GM12878 (cell line): Measurements from ENCODE around the gene GRIK2. TPM values are rescaled to one million over a fixed set of nuclear protein-coding genes. Genes with fewer than 3 reads are reported as not detected.

Experiments used
- ATAC-seq: fragments of 200-7000 bp; cut with Tn5 transposase; 3 replicates; pipeline ENCODE4 v1.9.1; 2020; ENCODE audit warnings: mild to moderate bottlenecking, moderate library complexity
- BruUV-seq: library from RNA; stranded (reverse); fragments of 400-500 nt; replicated peaks from 2 replicates; lab custom pipeline; 2021; lab: Mats Ljungman, UMichigan
- CTCF ChIA-PET: fragments of 300-600 bp; sonication (Branson Sonifier 250); formaldehyde crosslinking; extraction: SDS; loops from one replicate; lab custom pipeline; 2021; ENCODE audit warnings: inconsistent platforms; lab: Yijun Ruan, JAX
- POLR2A ChIA-PET: fragments of 350-600 bp; formaldehyde crosslinking; extraction: SDS; loops from one replicate; lab custom pipeline; 2021; ENCODE audit warnings: inconsistent platforms; lab: Charles Lee
- RAD21 ChIA-PET: fragments of 300-600 bp; sonication (Branson Sonifier 250); formaldehyde crosslinking; loops from one replicate; lab custom pipeline; 2023; ENCODE audit warnings: antibody characterized with exemption; ENCODE audit not compliant: unreplicated experiment; lab: Charles Lee
- SMC1A ChIA-PET: fragments of 300-600 bp; sonication (Branson Sonifier 250); formaldehyde crosslinking; loops from one replicate; lab custom pipeline; 2023; ENCODE audit not compliant: unreplicated experiment, uncharacterized antibody; lab: Charles Lee
- DNase-seq: peaks from one replicate; pipeline ENCODE4 v3.0.0-alpha.2; 2011; ENCODE audit warnings: low read depth, low spot score
- FAIRE-seq: peaks from 3 replicates; lab custom pipeline; 2011; peaks lifted over from hg19 to GRCh38; lab: Jason Lieb, UNC
- H2AFZ ChIP-seq: 2 replicates; pipeline ENCODE4 v1.6.0; 2011; ENCODE audit warnings: low read depth, low read length, control low read depth; ENCODE audit not compliant: control insufficient read depth
- H3K27ac ChIP-seq: 2 replicates; pipeline ENCODE4 v1.5.1; 2011; ENCODE audit warnings: control low read depth; ENCODE audit not compliant: control insufficient read depth, insufficient read depth
- H3K27me3 ChIP-seq, 2 experiments: replicated peaks in 1 of 2; 2 replicates each; pipeline versions ENCODE4 v1.6.0 to v1.6.1; 2011; ENCODE audit warnings: low read length in 1 of 2; ENCODE audit not compliant: control insufficient read depth in 2 of 2, insufficient read depth in 2 of 2
- H3K36me3 ChIP-seq, 2 experiments: 2 replicates each; pipeline ENCODE4 v1.5.1; 2011; ENCODE audit warnings: low read length in 1 of 2; ENCODE audit not compliant: control insufficient read depth in 2 of 2, insufficient read depth in 2 of 2
- H3K4me1 ChIP-seq: 2 replicates; pipeline ENCODE4 v1.6.1; 2011; ENCODE audit warnings: mild to moderate bottlenecking, low read length, moderate library complexity, mixed read lengths; ENCODE audit not compliant: control insufficient read depth, insufficient read depth
- H3K4me2 ChIP-seq: 2 replicates; pipeline ENCODE4 v1.6.0; 2011; ENCODE audit warnings: control low read depth; ENCODE audit not compliant: control insufficient read depth, insufficient read depth
- H3K4me3 ChIP-seq: fragments of 200-600 bp; sonication (generic); 2 replicates; pipeline ENCODE4 v1.5.1; 2016
- H3K79me2 ChIP-seq: 2 replicates; pipeline ENCODE4 v1.6.0; 2011; ENCODE audit warnings: low read length; ENCODE audit not compliant: control insufficient read depth, insufficient read depth
- H3K9ac ChIP-seq: 2 replicates; pipeline ENCODE4 v1.8.0; 2011; ENCODE audit warnings: low read length, control low read depth, mixed read lengths; ENCODE audit not compliant: control insufficient read depth, insufficient read depth
- H3K9me3 ChIP-seq: replicated peaks from 3 replicates; pipeline ENCODE4 v1.5.1; 2011; ENCODE audit warnings: mild to moderate bottlenecking, low read length; ENCODE audit not compliant: control insufficient read depth, insufficient read depth
- H4K20me1 ChIP-seq: 2 replicates; pipeline ENCODE4 v1.6.0; 2011; ENCODE audit not compliant: control insufficient read depth, insufficient read depth
- ASH2L ChIP-seq: fragments of 300-600, 200-600 bp; sonication (generic); IDR thresholded peaks from 2 replicates; pipeline ENCODE4 v1.6.1; 2017; ENCODE audit warnings: low read depth, mild to moderate bottlenecking, borderline replicate concordance
- CHD1 ChIP-seq: IDR thresholded peaks from 2 replicates; pipeline ENCODE4 v1.6.1; 2012; ENCODE audit warnings: low read depth, low read length, improper control_type of control experiment
- CHD2 ChIP-seq: IDR thresholded peaks from 2 replicates; pipeline ENCODE4 v1.6.1; 2011; ENCODE audit warnings: low read depth, low read length, improper control_type of control experiment, borderline replicate concordance
- CREB1 ChIP-seq: IDR thresholded peaks from 2 replicates; pipeline ENCODE4 v1.6.1; 2012; ENCODE audit warnings: low read depth, mild to moderate bottlenecking, inconsistent platforms
- KDM1A ChIP-seq: fragments of 200-600 bp; sonication (generic); IDR thresholded peaks from 2 replicates; pipeline ENCODE4 v1.6.1; 2016; ENCODE audit warnings: borderline replicate concordance
- MEF2B ChIP-seq: fragments of 450-650 bp; IDR thresholded peaks from 2 replicates; pipeline ENCODE4 v1.6.1; 2018; ENCODE audit warnings: mild to moderate bottlenecking, moderate library complexity; ENCODE audit not compliant: partially characterized antibody, poor library complexity, severe bottlenecking
- NFIC ChIP-seq: IDR thresholded peaks from 2 replicates; pipeline ENCODE4 v1.6.1; 2012; ENCODE audit warnings: low read depth, mild to moderate bottlenecking, inconsistent platforms, low read length, moderate library complexity
- NFYB ChIP-seq: IDR thresholded peaks from 2 replicates; pipeline ENCODE4 v1.6.1; 2011; ENCODE audit warnings: low read depth, mild to moderate bottlenecking, low read length, improper control_type of control experiment, moderate library complexity; ENCODE audit not compliant: insufficient read depth
- ZBED1 ChIP-seq: IDR thresholded peaks from 2 replicates; pipeline ENCODE4 v1.6.1; 2016; ENCODE audit warnings: borderline replicate concordance
- ZNF207 ChIP-seq: fragments of 450-650 bp; IDR thresholded peaks from 2 replicates; pipeline ENCODE4 v1.6.1; 2014; ENCODE audit warnings: antibody characterized with exemption, mild to moderate bottlenecking, borderline replicate concordance
- ZNF384 ChIP-seq: IDR thresholded peaks from 2 replicates; pipeline ENCODE4 v1.6.1; 2012; ENCODE audit warnings: low read depth, mild to moderate bottlenecking, low read length, improper control_type of control experiment, borderline replicate concordance
- ZNF622 ChIP-seq: fragments of 450-650 bp; IDR thresholded peaks from 2 replicates; pipeline ENCODE4 v1.6.1; 2017; ENCODE audit warnings: mild to moderate bottlenecking, inconsistent platforms
- WGBS: methylation state at CpG from one replicate; pipeline ENCODE4 v1.1.6; 2016; ENCODE audit warnings: low lambda C conversion rate; ENCODE audit not compliant: insufficient replicate concordance, insufficient coverage; ENCODE audit errors: missing lambda C conversion rate; 5-methylcytosine and 5-hydroxymethylcytosine counted together
- in situ Hi-C: fragments of 300-500 bp; cut with MboI; formaldehyde crosslinking; loops from 9 replicates; pipeline ENCODE4 v1.14.3; 2018; ENCODE audit warnings: mixed read lengths
- intact Hi-C: fragments of 100-400 bp; cut with micrococcal nuclease; formaldehyde crosslinking; loops from one replicate; pipeline ENCODE4 v1.14.2; 2022; ENCODE audit not compliant: unreplicated experiment
- polyA plus RNA-seq, 11 experiments: library from polyadenylated mRNA; depleted of rRNA in 4 of 11; unstranded in 6 of 11; stranded (reverse) in 5 of 11; fragments of >200 nt; fragmentation: Nextera tagmentation in 4 of 11; fragmentation: Illumina TruSeq in 1 of 11; extraction: Ambion mirVana in 4 of 11; extraction: Trizol in 1 of 11; gene quantifications; 1 replicate in 1 of 11; 2 replicates in 10 of 11; pipeline versions ENCODE4 v1.2.1 to v1.2.3, GENCODE V29; 2011 to 2016; ENCODE audit warnings: inconsistent platforms in 2 of 11, missing spikeins in 2 of 11, low read depth in 1 of 11
- total RNA-seq, 4 experiments: library from RNA; depleted of rRNA in 3 of 4; stranded (reverse); fragments of >200 nt in 3 of 4; fragmentation: Illumina TruSeq in 1 of 4; extraction: Trizol in 1 of 4; gene quantifications; 2 replicates each; pipeline versions ENCODE4 v1.2.1 to v1.2.3, GENCODE V29; 2013 to 2021
- TF ChIP-seq, protein P1 (sequence below): IDR thresholded peaks from 2 replicates; pipeline ENCODE4 v1.6.1; 2012; ENCODE audit warnings: low read depth, low read length, improper control_type of control experiment
- TF ChIP-seq, protein P2 (sequence below): fragments of 450-650 bp; IDR thresholded peaks from 2 replicates; pipeline ENCODE4 v1.6.1; 2017; ENCODE audit warnings: borderline replicate concordance

Gene GRIK2
- total and polyA plus RNA-seq, 10 of the 15 experiments (the other 5 are each of a cell fraction or from before 2014, with no cell fraction given), result not detected

DNA sequence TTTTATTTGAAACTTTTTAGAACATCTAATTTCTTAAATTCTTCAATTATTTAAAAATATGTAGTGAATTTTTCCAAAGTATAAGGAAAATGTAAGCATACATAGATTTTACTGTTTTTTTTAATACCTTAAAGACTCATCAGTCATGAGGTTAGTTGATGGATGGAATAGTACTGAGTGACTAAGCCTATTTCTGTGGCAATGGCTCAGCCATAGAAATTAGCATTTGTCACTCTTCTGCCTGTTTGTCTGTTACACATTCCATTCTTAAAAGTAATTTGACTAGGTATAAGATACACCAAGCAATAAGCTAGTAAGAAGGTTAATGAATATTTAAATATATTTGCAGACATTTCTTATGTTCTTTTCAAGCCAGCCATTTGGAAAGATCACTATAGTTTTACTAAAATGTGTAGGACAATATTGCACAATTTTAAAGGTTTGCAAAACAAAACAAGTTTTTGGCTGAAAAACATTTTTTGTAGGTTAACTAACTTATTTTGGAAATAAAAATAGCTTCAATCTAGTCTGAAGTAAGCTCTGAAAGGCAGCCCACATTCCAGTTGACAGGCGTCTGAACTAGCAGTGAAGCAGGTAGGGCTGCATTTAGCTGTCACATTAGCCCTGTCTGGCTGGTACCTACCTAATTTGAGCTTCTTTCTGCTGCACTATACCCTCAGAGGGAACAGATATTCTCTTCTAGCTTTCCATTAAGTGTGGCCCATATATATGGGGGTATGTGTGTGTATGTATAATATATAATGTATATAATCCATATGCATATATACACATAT lies 385.7 kb downstream of the GRIK2 start:
- Histone ChIP-seq H3K4me2 (no peak overlapping the region), H3K4me1 (no peaks in the 10 kb centered on the region), H3K36me3 (no peaks in the 10 kb centered on the region), H3K27ac (no peak overlapping the region), H3K4me3 (no peak overlapping the region), H4K20me1 (no peaks in the 10 kb centered on the region), H2AFZ (no peak overlapping the region), H3K9ac (no peak overlapping the region), H3K9me3 (peaks cover 2% of the 10 kb centered on the region; the same call in 1 of the 3 replicates), H3K79me2 (no peaks in the 10 kb centered on the region), H3K27me3 (no peaks in the 10 kb centered on the region)
- TF ChIP-seq ZNF622 (no peak), CHD1 (no peak), NFIC (no peak), CHD2 (no peak), ZNF384 (no peak), KDM1A (no peak), NFYB (no peak), CREB1 (no peak), MEF2B (no peak), ASH2L (no peak), ZNF207 (no peak), ZBED1 (no peak)
- TF ChIP-seq, protein P1, sequence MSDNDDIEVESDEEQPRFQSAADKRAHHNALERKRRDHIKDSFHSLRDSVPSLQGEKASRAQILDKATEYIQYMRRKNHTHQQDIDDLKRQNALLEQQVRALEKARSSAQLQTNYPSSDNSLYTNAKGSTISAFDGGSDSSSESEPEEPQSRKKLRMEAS, result no peak
- TF ChIP-seq, protein P2, sequence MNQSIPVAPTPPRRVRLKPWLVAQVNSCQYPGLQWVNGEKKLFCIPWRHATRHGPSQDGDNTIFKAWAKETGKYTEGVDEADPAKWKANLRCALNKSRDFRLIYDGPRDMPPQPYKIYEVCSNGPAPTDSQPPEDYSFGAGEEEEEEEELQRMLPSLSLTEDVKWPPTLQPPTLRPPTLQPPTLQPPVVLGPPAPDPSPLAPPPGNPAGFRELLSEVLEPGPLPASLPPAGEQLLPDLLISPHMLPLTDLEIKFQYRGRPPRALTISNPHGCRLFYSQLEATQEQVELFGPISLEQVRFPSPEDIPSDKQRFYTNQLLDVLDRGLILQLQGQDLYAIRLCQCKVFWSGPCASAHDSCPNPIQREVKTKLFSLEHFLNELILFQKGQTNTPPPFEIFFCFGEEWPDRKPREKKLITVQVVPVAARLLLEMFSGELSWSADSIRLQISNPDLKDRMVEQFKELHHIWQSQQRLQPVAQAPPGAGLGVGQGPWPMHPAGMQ, result no peak
- RAD21 ChIA-PET, result no interaction called here
- in situ Hi-C loops (no loop called here), intact Hi-C loops (no loop called here)
- FAIRE-seq (no peak), DNase-seq (no peak), ATAC-seq (no peak)
- 0% methylated on average over 1 of the region's 1 CpG for WGBS
- CTCF ChIA-PET, result no interaction called here
- SMC1A ChIA-PET, result no interaction called here
- POLR2A ChIA-PET, result no interaction called here
- no TSS peak for BruUV-seq
